GM12878 (cell line): ENCODE measurements around the gene OCRL. TPM values are rescaled to one million over a fixed set of nuclear protein-coding genes. Genes with fewer than 3 reads are reported as not detected.

Experiments used
- ATAC-seq: fragments of 200-7000 bp; cut with Tn5 transposase; 3 replicates; pipeline ENCODE4 v1.9.1; 2020; ENCODE audit warnings: mild to moderate bottlenecking, moderate library complexity
- BruUV-seq: library from RNA; stranded (reverse); fragments of 400-500 nt; replicated peaks from 2 replicates; lab custom pipeline; 2021; lab: Mats Ljungman, UMichigan
- CTCF ChIA-PET: fragments of 300-600 bp; sonication (Branson Sonifier 250); formaldehyde crosslinking; extraction: SDS; loops from one replicate; lab custom pipeline; 2021; ENCODE audit warnings: inconsistent platforms; lab: Yijun Ruan, JAX
- POLR2A ChIA-PET: fragments of 350-600 bp; formaldehyde crosslinking; extraction: SDS; loops from one replicate; lab custom pipeline; 2021; ENCODE audit warnings: inconsistent platforms; lab: Charles Lee
- RAD21 ChIA-PET: fragments of 300-600 bp; sonication (Branson Sonifier 250); formaldehyde crosslinking; loops from one replicate; lab custom pipeline; 2023; ENCODE audit warnings: antibody characterized with exemption; ENCODE audit not compliant: unreplicated experiment; lab: Charles Lee
- SMC1A ChIA-PET: fragments of 300-600 bp; sonication (Branson Sonifier 250); formaldehyde crosslinking; loops from one replicate; lab custom pipeline; 2023; ENCODE audit not compliant: unreplicated experiment, uncharacterized antibody; lab: Charles Lee
- DNase-seq: peaks from one replicate; pipeline ENCODE4 v3.0.0-alpha.2; 2011; ENCODE audit warnings: low read depth, low spot score
- FAIRE-seq: peaks from 3 replicates; lab custom pipeline; 2011; peaks lifted over from hg19 to GRCh38; lab: Jason Lieb, UNC
- H2AFZ ChIP-seq: 2 replicates; pipeline ENCODE4 v1.6.0; 2011; ENCODE audit warnings: low read depth, low read length, control low read depth; ENCODE audit not compliant: control insufficient read depth
- H3K27ac ChIP-seq: 2 replicates; pipeline ENCODE4 v1.5.1; 2011; ENCODE audit warnings: control low read depth; ENCODE audit not compliant: control insufficient read depth, insufficient read depth
- H3K27me3 ChIP-seq, 2 experiments: replicated peaks in 1 of 2; 2 replicates each; pipeline versions ENCODE4 v1.6.0 to v1.6.1; 2011; ENCODE audit warnings: low read length in 1 of 2; ENCODE audit not compliant: control insufficient read depth in 2 of 2, insufficient read depth in 2 of 2
- H3K36me3 ChIP-seq, 2 experiments: 2 replicates each; pipeline ENCODE4 v1.5.1; 2011; ENCODE audit warnings: low read length in 1 of 2; ENCODE audit not compliant: control insufficient read depth in 2 of 2, insufficient read depth in 2 of 2
- H3K4me1 ChIP-seq: 2 replicates; pipeline ENCODE4 v1.6.1; 2011; ENCODE audit warnings: mild to moderate bottlenecking, low read length, moderate library complexity, mixed read lengths; ENCODE audit not compliant: control insufficient read depth, insufficient read depth
- H3K4me2 ChIP-seq: 2 replicates; pipeline ENCODE4 v1.6.0; 2011; ENCODE audit warnings: control low read depth; ENCODE audit not compliant: control insufficient read depth, insufficient read depth
- H3K4me3 ChIP-seq: fragments of 200-600 bp; sonication (generic); 2 replicates; pipeline ENCODE4 v1.5.1; 2016
- H3K79me2 ChIP-seq: 2 replicates; pipeline ENCODE4 v1.6.0; 2011; ENCODE audit warnings: low read length; ENCODE audit not compliant: control insufficient read depth, insufficient read depth
- H3K9ac ChIP-seq: 2 replicates; pipeline ENCODE4 v1.8.0; 2011; ENCODE audit warnings: low read length, control low read depth, mixed read lengths; ENCODE audit not compliant: control insufficient read depth, insufficient read depth
- H3K9me3 ChIP-seq: replicated peaks from 3 replicates; pipeline ENCODE4 v1.5.1; 2011; ENCODE audit warnings: mild to moderate bottlenecking, low read length; ENCODE audit not compliant: control insufficient read depth, insufficient read depth
- H4K20me1 ChIP-seq: 2 replicates; pipeline ENCODE4 v1.6.0; 2011; ENCODE audit not compliant: control insufficient read depth, insufficient read depth
- CBX5 ChIP-seq: sonication (generic); IDR thresholded peaks from 2 replicates; pipeline ENCODE4 v1.6.1; 2016; ENCODE audit warnings: low read depth, moderate library complexity, mild to moderate bottlenecking, inconsistent platforms
- CHD4 ChIP-seq: fragments of 200-600 bp; sonication (generic); IDR thresholded peaks from 2 replicates; pipeline ENCODE4 v1.6.1; 2016; ENCODE audit warnings: mild to moderate bottlenecking
- CREB1 ChIP-seq: IDR thresholded peaks from 2 replicates; pipeline ENCODE4 v1.6.1; 2012; ENCODE audit warnings: low read depth, mild to moderate bottlenecking, inconsistent platforms
- ETV6 ChIP-seq, 2 experiments: fragments of 450-650 bp in 1 of 2; IDR thresholded peaks in 1 of 2; conservative IDR thresholded peaks in 1 of 2; 2 replicates each; pipeline ENCODE4 v1.6.1; 2014; ENCODE audit warnings: antibody characterized with exemption in 1 of 2, borderline replicate concordance in 1 of 2, low read depth in 1 of 2, mild to moderate bottlenecking in 1 of 2, moderate library complexity in 1 of 2
- HDAC6 ChIP-seq: fragments of 200-600 bp; sonication (generic); IDR thresholded peaks from one replicate; pipeline ENCODE4 v1.8.0; 2017; ENCODE audit warnings: antibody characterized with exemption; ENCODE audit not compliant: unreplicated experiment
- KDM1A ChIP-seq: fragments of 200-600 bp; sonication (generic); IDR thresholded peaks from 2 replicates; pipeline ENCODE4 v1.6.1; 2016; ENCODE audit warnings: borderline replicate concordance
- NFYB ChIP-seq: IDR thresholded peaks from 2 replicates; pipeline ENCODE4 v1.6.1; 2011; ENCODE audit warnings: low read depth, mild to moderate bottlenecking, low read length, improper control_type of control experiment, moderate library complexity; ENCODE audit not compliant: insufficient read depth
- PAX8 ChIP-seq: fragments of 450-650 bp; IDR thresholded peaks from 2 replicates; pipeline ENCODE4 v1.6.1; 2017; ENCODE audit warnings: mild to moderate bottlenecking, moderate library complexity
- POU2F2 ChIP-seq: IDR thresholded peaks from 3 replicates; pipeline ENCODE4 v1.6.1; 2011; ENCODE audit warnings: low read depth, mild to moderate bottlenecking, low read length, borderline replicate concordance
- RB1 ChIP-seq: fragments of 450-650 bp; formaldehyde crosslinking; IDR thresholded peaks from 2 replicates; pipeline ENCODE4 v1.6.1; 2017; ENCODE audit warnings: mild to moderate bottlenecking, borderline replicate concordance
- RCOR1 ChIP-seq: conservative IDR thresholded peaks from 2 replicates; pipeline ENCODE4 v1.6.1; 2012; ENCODE audit warnings: low read depth, low read length, improper control_type of control experiment
- SPI1 ChIP-seq: IDR thresholded peaks from 2 replicates; pipeline ENCODE4 v1.6.1; 2011; ENCODE audit warnings: low read depth, mild to moderate bottlenecking, low read length, moderate library complexity, borderline replicate concordance; ENCODE audit not compliant: insufficient read depth
- SREBF1 ChIP-seq: IDR thresholded peaks from 2 replicates; pipeline ENCODE4 v1.6.1; 2012; ENCODE audit warnings: mild to moderate bottlenecking, low read length
- STAT1 ChIP-seq: fragments of 450-650 bp; conservative IDR thresholded peaks from 2 replicates; pipeline ENCODE4 v1.6.1; 2014; ENCODE audit warnings: antibody characterized with exemption, mild to moderate bottlenecking
- TBL1XR1 ChIP-seq: IDR thresholded peaks from 2 replicates; pipeline ENCODE4 v1.6.1; 2012; ENCODE audit warnings: low read depth, low read length, improper control_type of control experiment
- ZNF24 ChIP-seq: fragments of 450-650 bp; IDR thresholded peaks from 2 replicates; pipeline ENCODE4 v1.6.1; 2017; ENCODE audit warnings: antibody characterized with exemption, mild to moderate bottlenecking
- ZNF384 ChIP-seq: IDR thresholded peaks from 2 replicates; pipeline ENCODE4 v1.6.1; 2012; ENCODE audit warnings: low read depth, mild to moderate bottlenecking, low read length, improper control_type of control experiment, borderline replicate concordance
- WGBS: methylation state at CpG from one replicate; pipeline ENCODE4 v1.1.6; 2016; ENCODE audit warnings: low lambda C conversion rate; ENCODE audit not compliant: insufficient replicate concordance, insufficient coverage; ENCODE audit errors: missing lambda C conversion rate; 5-methylcytosine and 5-hydroxymethylcytosine counted together
- in situ Hi-C: fragments of 300-500 bp; cut with MboI; formaldehyde crosslinking; loops from 9 replicates; pipeline ENCODE4 v1.14.3; 2018; ENCODE audit warnings: mixed read lengths
- intact Hi-C: fragments of 100-400 bp; cut with micrococcal nuclease; formaldehyde crosslinking; loops from one replicate; pipeline ENCODE4 v1.14.2; 2022; ENCODE audit not compliant: unreplicated experiment
- polyA plus RNA-seq, 11 experiments: library from polyadenylated mRNA; depleted of rRNA in 4 of 11; unstranded in 6 of 11; stranded (reverse) in 5 of 11; fragments of >200 nt; fragmentation: Nextera tagmentation in 4 of 11; fragmentation: Illumina TruSeq in 1 of 11; extraction: Ambion mirVana in 4 of 11; extraction: Trizol in 1 of 11; gene quantifications; 1 replicate in 1 of 11; 2 replicates in 10 of 11; pipeline versions ENCODE4 v1.2.1 to v1.2.3, GENCODE V29; 2011 to 2016; ENCODE audit warnings: inconsistent platforms in 2 of 11, missing spikeins in 2 of 11, low read depth in 1 of 11
- total RNA-seq, 4 experiments: library from RNA; depleted of rRNA in 3 of 4; stranded (reverse); fragments of >200 nt in 3 of 4; fragmentation: Illumina TruSeq in 1 of 4; extraction: Trizol in 1 of 4; gene quantifications; 2 replicates each; pipeline versions ENCODE4 v1.2.1 to v1.2.3, GENCODE V29; 2013 to 2021
- TF ChIP-seq, protein P1 (sequence below): IDR thresholded peaks from 2 replicates; pipeline ENCODE4 v1.6.1; 2012; ENCODE audit warnings: low read depth, low read length, improper control_type of control experiment
- TF ChIP-seq, protein P2 (sequence below): fragments of 450-650 bp; IDR thresholded peaks from 2 replicates; pipeline ENCODE4 v1.6.1; 2017; ENCODE audit warnings: antibody characterized with exemption, mild to moderate bottlenecking, moderate library complexity
- TF ChIP-seq, protein P3 (sequence below): fragments of 450-650 bp; IDR thresholded peaks from 2 replicates; pipeline ENCODE4 v1.6.1; 2014; ENCODE audit warnings: mild to moderate bottlenecking
- TF ChIP-seq, protein P4 (sequence below): fragments of 450-650 bp; IDR thresholded peaks from 2 replicates; pipeline ENCODE4 v1.6.1; 2016; ENCODE audit warnings: mild to moderate bottlenecking

The OCRL gene
- total and polyA plus RNA-seq, 10 of the 15 experiments (the other 5 are each of a cell fraction or from before 2014, with no cell fraction given): 0.53 to 4.4 (median 2.3) TPM

DNA sequence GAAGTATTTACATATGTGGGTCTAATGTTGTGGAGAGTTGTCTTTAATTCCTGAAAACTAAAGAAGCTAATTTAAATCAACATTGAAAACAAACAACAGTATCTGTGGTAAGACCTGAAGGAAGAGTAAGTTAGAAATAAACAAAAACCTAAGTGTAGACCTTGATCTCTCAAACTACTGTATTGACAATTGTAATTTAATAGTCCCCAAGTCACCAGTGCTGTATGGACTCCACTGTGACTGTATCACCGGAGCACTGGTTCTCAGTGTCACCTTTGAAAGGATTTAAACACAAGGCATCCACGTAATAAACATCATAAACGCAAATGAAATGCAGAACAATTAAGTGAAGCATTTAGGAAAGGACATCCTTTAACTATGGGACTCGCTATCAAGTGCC lies 46.4 kb downstream of the OCRL start (continued):
- TF ChIP-seq RCOR1: no peak

DNA sequence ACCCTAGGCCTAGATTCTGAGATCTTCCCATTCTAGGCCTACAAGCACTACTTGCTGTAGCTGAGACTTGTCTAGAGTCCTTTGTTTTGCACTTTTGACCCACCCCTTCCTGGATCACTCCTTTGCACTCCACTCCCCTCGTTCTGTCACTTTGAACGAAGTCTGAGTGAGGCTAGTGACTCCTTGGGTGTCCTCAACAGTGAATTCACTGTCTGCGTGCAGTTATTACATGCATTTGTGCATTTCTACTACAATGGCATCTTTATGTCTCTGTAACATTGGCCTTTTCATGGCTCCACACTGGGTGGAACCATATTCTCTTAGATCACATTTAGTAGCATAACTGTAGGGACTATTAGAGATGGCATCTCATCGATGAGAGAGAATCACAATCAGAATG lies 50.5 kb downstream of the OCRL start:
- Histone ChIP-seq H2AFZ (no peak overlapping the region), H3K4me3 (no peak overlapping the region)
- intact Hi-C loops: no loop called here
- no peak for FAIRE-seq
- TF ChIP-seq TBL1XR1: no peak
- TF ChIP-seq CBX5: no peak
- TF ChIP-seq KDM1A: no peak
- no peak for TF ChIP-seq ETV6 (conservative IDR thresholded peaks at IDR 0.05 in 1 of 2, IDR thresholded peaks at IDR 0.05 in 1 of 2; ENCODE audit: borderline replicate concordance in 1 of 2, low read depth in 1 of 2)
- no peak for TF ChIP-seq CREB1
- TF ChIP-seq, protein P1, sequence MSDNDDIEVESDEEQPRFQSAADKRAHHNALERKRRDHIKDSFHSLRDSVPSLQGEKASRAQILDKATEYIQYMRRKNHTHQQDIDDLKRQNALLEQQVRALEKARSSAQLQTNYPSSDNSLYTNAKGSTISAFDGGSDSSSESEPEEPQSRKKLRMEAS: no peak
- no peak for TF ChIP-seq CHD4
- no peak for TF ChIP-seq RB1
- TF ChIP-seq HDAC6: no peak
- no peak for TF ChIP-seq STAT1
- TF ChIP-seq, protein P2, sequence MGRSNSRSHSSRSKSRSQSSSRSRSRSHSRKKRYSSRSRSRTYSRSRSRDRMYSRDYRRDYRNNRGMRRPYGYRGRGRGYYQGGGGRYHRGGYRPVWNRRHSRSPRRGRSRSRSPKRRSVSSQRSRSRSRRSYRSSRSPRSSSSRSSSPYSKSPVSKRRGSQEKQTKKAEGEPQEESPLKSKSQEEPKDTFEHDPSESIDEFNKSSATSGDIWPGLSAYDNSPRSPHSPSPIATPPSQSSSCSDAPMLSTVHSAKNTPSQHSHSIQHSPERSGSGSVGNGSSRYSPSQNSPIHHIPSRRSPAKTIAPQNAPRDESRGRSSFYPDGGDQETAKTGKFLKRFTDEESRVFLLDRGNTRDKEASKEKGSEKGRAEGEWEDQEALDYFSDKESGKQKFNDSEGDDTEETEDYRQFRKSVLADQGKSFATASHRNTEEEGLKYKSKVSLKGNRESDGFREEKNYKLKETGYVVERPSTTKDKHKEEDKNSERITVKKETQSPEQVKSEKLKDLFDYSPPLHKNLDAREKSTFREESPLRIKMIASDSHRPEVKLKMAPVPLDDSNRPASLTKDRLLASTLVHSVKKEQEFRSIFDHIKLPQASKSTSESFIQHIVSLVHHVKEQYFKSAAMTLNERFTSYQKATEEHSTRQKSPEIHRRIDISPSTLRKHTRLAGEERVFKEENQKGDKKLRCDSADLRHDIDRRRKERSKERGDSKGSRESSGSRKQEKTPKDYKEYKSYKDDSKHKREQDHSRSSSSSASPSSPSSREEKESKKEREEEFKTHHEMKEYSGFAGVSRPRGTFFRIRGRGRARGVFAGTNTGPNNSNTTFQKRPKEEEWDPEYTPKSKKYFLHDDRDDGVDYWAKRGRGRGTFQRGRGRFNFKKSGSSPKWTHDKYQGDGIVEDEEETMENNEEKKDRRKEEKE: no peak
- TF ChIP-seq POU2F2: no peak
- TF ChIP-seq, protein P3, sequence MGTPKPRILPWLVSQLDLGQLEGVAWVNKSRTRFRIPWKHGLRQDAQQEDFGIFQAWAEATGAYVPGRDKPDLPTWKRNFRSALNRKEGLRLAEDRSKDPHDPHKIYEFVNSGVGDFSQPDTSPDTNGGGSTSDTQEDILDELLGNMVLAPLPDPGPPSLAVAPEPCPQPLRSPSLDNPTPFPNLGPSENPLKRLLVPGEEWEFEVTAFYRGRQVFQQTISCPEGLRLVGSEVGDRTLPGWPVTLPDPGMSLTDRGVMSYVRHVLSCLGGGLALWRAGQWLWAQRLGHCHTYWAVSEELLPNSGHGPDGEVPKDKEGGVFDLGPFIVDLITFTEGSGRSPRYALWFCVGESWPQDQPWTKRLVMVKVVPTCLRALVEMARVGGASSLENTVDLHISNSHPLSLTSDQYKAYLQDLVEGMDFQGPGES: no peak
- TF ChIP-seq SPI1: no peak
- no peak for TF ChIP-seq ZNF24
- TF ChIP-seq NFYB: no peak
- TF ChIP-seq, protein P4, sequence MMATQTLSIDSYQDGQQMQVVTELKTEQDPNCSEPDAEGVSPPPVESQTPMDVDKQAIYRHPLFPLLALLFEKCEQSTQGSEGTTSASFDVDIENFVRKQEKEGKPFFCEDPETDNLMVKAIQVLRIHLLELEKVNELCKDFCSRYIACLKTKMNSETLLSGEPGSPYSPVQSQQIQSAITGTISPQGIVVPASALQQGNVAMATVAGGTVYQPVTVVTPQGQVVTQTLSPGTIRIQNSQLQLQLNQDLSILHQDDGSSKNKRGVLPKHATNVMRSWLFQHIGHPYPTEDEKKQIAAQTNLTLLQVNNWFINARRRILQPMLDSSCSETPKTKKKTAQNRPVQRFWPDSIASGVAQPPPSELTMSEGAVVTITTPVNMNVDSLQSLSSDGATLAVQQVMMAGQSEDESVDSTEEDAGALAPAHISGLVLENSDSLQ: no peak
- no peak for TF ChIP-seq ZNF384
- no peak for TF ChIP-seq SREBF1
- no peak for TF ChIP-seq PAX8
- TF ChIP-seq, all 136 proteins: peak for 0
- no TSS peak for BruUV-seq
- Histone ChIP-seq H3K4me2 (no peak overlapping the region), H3K4me1 (no peaks in the 10 kb centered on the region), H3K36me3 (no peaks in the 10 kb centered on the region), H3K79me2 (no peaks in the 10 kb centered on the region), H3K9me3 (no peaks in the 10 kb centered on the region), H3K27ac (no peak overlapping the region), H4K20me1 (no peaks in the 10 kb centered on the region), H3K9ac (no peak overlapping the region), H3K27me3 (no peaks in the 10 kb centered on the region)
- ChIA-PET POLR2A (no interaction called here), SMC1A (interaction anchor here (1.9 kb wide), 1 partner anchor 11 kb away, joined by 4 read pairs; no protein-coding TSS in a partner anchor), RAD21 (no interaction called here), CTCF (no interaction called here)
- in situ Hi-C loops: no loop called here
- no peak for ATAC-seq
- DNase-seq: no peak
- WGBS: 22% methylated on average over 4 of the region's 4 CpGs
